Stimulated activated CD4-positive, alpha-beta T cell treated with anti-CD3 and anti-CD28 coated beads, Interleukin-1b, Interleukin-23, amount 100 ng/mL, for 24 hours (primary cell): ENCODE measurements around the gene ZFR2.
"Not testable (repeated sequence)": the region's sequence is repeated elsewhere in the genome, so short reads cannot be mapped to it uniquely, and the experiment has no call there.

Experiments used
- DNase-seq, 4 experiments: peaks; one replicate each; pipeline ENCODE4 v3.0.0-alpha.2; 2020; ENCODE audit warnings: low read depth in 4 of 4, low spot score in 1 of 4

ZFR2 gene

GRCh38 chr19:3774621-3775373, 94.0 kb downstream of the ZFR2 start:
- no peak for DNase-seq

- no peak for DNase-seq
Observed at GRCh38 chr19:3773814-3774515, 94.9 kb downstream of the ZFR2 start.

DNA sequence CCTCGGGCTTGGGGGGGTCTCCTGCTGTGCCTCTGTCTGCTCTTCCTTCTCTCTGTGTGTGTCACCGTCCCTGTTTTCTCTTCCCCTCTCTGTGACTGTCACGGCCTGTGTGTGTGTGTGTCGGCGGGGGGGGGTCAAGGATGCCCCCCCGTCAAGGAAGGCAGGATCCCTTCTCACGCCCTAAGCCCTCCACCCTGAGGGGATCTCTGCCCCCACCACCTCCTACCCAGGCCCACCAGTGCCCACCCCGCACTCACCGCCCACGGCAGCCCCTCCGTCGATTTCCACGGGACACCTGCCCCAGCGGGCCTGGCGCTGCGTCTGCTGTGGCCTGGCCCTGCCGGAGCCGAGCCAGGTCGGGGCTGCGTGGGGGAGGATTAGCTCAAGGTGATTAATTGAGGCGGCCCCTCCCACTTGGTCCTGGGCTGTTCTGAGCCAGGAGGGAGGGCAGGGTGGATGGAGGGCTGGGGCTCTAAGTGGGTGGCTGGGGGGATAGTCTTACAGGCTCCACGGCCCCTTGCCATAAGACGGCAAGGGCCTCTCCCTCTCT, 96.9 kb downstream of the ZFR2 start, which contains the start of gene RAX2:
Gene RAX2, minus strand, starts transcription at position 323 of the 550 bp plus-strand sequence. CDS start 486 bp downstream, outside the sequence.
- no peak for DNase-seq

- DNase-seq = no peak
Observed at GRCh38 chr19:3771000-3771905, 97.6 kb downstream of the ZFR2 start.

GRCh38 chr19:3770136-3770999, 98.5 kb downstream of the ZFR2 start:
- no peak for DNase-seq

- DNase-seq = no peak
Observed at GRCh38 chr19:3769494-3769893, 99.3 kb downstream of the ZFR2 start.

GRCh38 chr19:3768748-3769099, 100.1 kb downstream of the ZFR2 start:
- DNase-seq = no peak

DNA sequence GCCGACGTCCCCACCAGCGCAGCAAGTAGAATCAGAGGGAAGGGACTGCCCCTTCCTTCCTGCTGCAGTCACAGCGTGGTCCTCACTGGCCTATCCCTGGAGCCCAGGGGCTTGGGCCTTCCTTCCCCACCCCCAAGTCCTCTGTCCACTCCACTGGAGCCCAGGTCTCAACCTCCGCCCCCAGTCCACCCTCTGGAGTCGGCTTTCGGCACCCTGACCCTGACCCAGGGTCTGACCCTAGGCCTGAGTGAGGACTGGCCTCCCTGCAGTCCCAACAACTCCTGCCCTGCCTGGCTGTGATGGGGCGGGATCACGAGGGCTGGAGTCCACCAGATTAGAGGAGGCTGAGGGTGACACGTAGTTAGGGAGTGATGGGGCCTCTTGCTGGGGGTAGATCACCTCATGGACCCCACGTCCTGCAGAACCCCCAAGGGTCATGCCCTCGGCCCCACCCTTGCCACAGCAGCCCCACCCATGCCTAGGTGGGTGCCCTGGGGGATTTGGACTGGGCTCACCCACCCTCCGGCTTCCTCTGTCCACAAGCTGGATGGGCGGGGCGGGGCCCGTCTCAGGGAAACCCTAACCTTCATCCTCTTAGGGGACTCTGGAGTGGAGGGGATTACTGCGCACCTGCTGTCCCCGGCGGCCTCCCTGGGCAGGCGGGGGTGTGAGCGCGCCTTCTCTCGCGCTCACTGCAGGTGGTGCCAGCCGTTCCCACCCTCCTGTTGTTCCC, 100.7 kb downstream of the ZFR2 start:
- DNase-seq = no peak

- DNase-seq = no peak
Observed at GRCh38 chr19:3767050-3767449, 101.8 kb downstream of the ZFR2 start.

DNA sequence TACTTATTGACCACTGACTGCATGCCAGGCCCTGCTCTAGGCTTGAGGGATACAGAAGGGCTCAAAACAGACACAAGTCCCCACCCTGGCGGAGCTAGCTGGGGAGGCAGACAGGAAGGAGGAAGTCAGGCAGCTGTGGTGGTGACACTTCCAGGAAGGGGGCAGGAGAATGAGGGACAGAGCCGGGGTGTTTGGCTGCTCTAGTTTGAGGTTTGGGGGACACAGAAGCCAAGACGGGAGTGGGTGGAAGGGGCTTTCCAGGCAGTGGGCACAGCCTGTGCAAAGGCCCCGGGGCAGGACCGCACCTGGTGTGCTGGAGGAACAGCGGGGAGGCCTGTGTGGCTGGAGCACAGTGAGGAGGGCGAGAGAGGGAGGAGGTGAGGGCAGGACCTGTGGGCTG, 102.3 kb downstream of the ZFR2 start:
- DNase-seq = no peak

GRCh38 chr19:3765757-3766156, 103.1 kb downstream of the ZFR2 start:
- not testable (repeated sequence) for DNase-seq

DNA sequence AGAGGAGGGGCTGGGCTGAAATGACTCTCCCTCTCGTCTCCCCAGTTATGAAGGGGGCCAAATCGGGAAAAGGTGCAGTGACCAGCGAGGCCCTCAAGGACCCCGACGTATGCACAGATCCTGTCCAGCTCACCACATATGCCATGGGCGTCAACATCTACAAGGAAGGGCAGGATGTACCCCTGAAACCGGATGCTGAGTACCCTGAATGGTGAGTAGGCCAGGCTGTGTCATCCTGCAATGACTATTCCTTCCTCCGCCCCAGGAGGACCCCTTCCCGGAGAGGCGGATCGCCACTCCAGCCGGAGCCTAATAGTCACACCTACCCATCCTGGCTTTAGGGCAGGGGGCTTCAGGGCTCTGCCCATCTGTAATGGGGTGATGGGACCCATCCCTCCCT, 103.7 kb downstream of the ZFR2 start:
- DNase-seq = no peak

GRCh38 chr19:3762501-3763459, 106.1 kb downstream of the ZFR2 start, which contains the start of gene MRPL54:
Gene MRPL54 (plus strand): TSS chr19:3762682. CDS start chr19:3762701, 19 bp downstream.
- peak; percentile 97 to 99 (median 98) for DNase-seq

GRCh38 chr19:3762130-3762473, 106.7 kb downstream of the ZFR2 start:
- DNase-seq = no peak

- DNase-seq = peak; percentile 94 to 97 (median 96)
Observed at GRCh38 chr19:3761382-3762129, 107.3 kb downstream of the ZFR2 start, which contains the start of gene APBA3. Gene APBA3 (minus strand): TSS chr19:3761692. CDS start chr19:3760264, 1,428 bp downstream.

GRCh38 chr19:3760871-3761361, 107.9 kb downstream of the ZFR2 start:
- DNase-seq = no peak

DNA sequence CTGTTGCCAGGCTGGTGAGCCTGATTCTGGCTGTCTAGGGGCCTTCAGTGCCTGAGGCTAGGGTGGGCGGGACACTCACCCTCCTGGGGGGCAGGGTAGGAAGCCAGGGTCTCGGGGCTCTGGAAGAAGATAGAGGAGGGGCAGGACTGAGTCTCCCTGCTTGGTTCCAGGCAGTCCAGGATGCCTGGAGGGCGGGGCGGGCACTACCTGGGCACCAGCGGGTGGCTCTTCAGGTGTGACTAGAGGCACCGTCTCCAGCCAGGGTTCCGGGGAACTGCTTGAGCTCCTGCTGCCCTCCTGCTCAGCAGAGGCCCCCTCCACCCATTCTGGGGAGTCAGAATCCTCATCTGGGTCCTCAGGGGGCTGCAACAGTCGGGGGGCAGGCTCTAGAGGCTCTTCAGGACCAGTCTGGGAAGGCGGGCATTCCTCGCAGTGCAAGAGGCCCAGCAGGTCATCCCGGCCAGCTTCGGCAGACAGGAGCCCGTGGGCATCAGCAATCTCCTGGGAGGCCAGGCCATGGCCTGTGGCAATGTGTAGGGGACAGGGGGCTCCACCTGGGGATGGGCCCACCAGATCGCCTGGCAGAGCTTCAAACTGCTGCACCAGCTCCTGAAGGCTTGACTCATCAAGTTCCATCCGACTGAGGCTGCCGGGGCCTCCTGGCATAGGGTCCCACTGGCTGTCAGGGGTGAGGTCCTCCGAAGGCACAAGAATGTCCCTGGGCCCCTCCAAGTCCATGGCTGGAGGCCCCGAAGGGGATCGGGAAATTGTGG, 109.2 kb downstream of the ZFR2 start:
- DNase-seq = no peak
